MCF 10A (cell line): ENCODE results near the gene KCTD14. TPM values are rescaled to one million over a fixed set of nuclear protein-coding genes. Genes with fewer than 3 reads are reported as not detected.

Experiments
- BruUV-seq: library from RNA; stranded (reverse); fragments of 400-500 nt; replicated peaks from 2 replicates; lab custom pipeline; 2021; lab: Mats Ljungman, UMichigan
- CTCF ChIA-PET: fragments of 300-600 bp; sonication (Branson Sonifier 250); formaldehyde crosslinking; extraction: SDS; loops from one replicate; lab custom pipeline; 2021; ENCODE audit warnings: antibody characterized with exemption, inconsistent platforms; lab: Yijun Ruan, JAX
- POLR2A ChIA-PET: fragments of 300-600, 350-650 bp; sonication (Branson Sonifier 250); formaldehyde crosslinking; extraction: SDS; loops from one replicate; lab custom pipeline; 2020; ENCODE audit warnings: antibody characterized with exemption, inconsistent platforms; lab: Yijun Ruan, JAX
- DNase-seq: peaks from one replicate; pipeline ENCODE4 v3.0.0-alpha.2; 2018; ENCODE audit not compliant: unreplicated experiment
- H3K27ac Mint-ChIP-seq: one replicate; pipeline ENCODE4 v1.8.0; 2022; ENCODE audit warnings: mild to moderate bottlenecking, low read depth, mixed read lengths; ENCODE audit not compliant: unreplicated experiment
- H3K27me3 Mint-ChIP-seq: one replicate; pipeline ENCODE4 v1.8.0; 2022; ENCODE audit warnings: mixed read lengths; ENCODE audit not compliant: insufficient read depth, unreplicated experiment
- H3K36me3 Mint-ChIP-seq: one replicate; pipeline ENCODE4 v1.8.0; 2022; ENCODE audit warnings: mild to moderate bottlenecking, moderate library complexity, mixed read lengths; ENCODE audit not compliant: insufficient read depth, unreplicated experiment
- H3K4me1 Mint-ChIP-seq: one replicate; pipeline ENCODE4 v1.8.0; 2022; ENCODE audit warnings: mixed read lengths; ENCODE audit not compliant: insufficient read depth, unreplicated experiment
- H3K4me3 Mint-ChIP-seq: one replicate; pipeline ENCODE4 v1.8.0; 2022; ENCODE audit warnings: mild to moderate bottlenecking, moderate library complexity, mixed read lengths; ENCODE audit not compliant: unreplicated experiment
- H3K9me3 Mint-ChIP-seq: one replicate; pipeline ENCODE4 v1.8.0; 2022; ENCODE audit warnings: mixed read lengths; ENCODE audit not compliant: unreplicated experiment
- intact Hi-C: fragments of 100-400 bp; cut with micrococcal nuclease; formaldehyde crosslinking; loops from 2 replicates; pipeline ENCODE4 v1.14.1; 2022
- total RNA-seq: library from RNA; stranded (reverse); gene quantifications from 2 replicates; pipeline ENCODE4 v1.2.3, GENCODE V29; 2022
- TF ChIP-seq, protein P1 (sequence below): fragments of 200-600 bp; IDR thresholded peaks from one replicate; pipeline ENCODE4 v1.8.0; 2022; ENCODE audit warnings: antibody characterized with exemption, mild to moderate bottlenecking; ENCODE audit not compliant: unreplicated experiment

Gene KCTD14
- total RNA-seq, 1 experiment from 2014 or later: 2.2 TPM

- no peak for DNase-seq
- POLR2A ChIA-PET: interaction anchor here (0.5 to 0.6 kb wide), 2 partner anchors 24 to 492 kb away, joined by 3 to 4 read pairs; no protein-coding TSS in a partner anchor
- TF ChIP-seq, protein P1, sequence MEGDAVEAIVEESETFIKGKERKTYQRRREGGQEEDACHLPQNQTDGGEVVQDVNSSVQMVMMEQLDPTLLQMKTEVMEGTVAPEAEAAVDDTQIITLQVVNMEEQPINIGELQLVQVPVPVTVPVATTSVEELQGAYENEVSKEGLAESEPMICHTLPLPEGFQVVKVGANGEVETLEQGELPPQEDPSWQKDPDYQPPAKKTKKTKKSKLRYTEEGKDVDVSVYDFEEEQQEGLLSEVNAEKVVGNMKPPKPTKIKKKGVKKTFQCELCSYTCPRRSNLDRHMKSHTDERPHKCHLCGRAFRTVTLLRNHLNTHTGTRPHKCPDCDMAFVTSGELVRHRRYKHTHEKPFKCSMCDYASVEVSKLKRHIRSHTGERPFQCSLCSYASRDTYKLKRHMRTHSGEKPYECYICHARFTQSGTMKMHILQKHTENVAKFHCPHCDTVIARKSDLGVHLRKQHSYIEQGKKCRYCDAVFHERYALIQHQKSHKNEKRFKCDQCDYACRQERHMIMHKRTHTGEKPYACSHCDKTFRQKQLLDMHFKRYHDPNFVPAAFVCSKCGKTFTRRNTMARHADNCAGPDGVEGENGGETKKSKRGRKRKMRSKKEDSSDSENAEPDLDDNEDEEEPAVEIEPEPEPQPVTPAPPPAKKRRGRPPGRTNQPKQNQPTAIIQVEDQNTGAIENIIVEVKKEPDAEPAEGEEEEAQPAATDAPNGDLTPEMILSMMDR: no peak
- Mint-ChIP-seq H3K27ac (no peak overlapping the region), H3K4me1 (peaks cover 14% of the 10 kb centered on the region), H3K36me3 (no peaks in the 10 kb centered on the region), H3K4me3 (no peak overlapping the region), H3K27me3 (no peaks in the 10 kb centered on the region), H3K9me3 (no peaks in the 10 kb centered on the region)
- CTCF ChIA-PET: interaction anchor here (0.6 to 2.0 kb wide), 4 partner anchors 49 to 90 kb away, joined by 3 to 7 read pairs (median 4); no protein-coding TSS in a partner anchor
- intact Hi-C loops: no loop called here
- no TSS peak for BruUV-seq
Observed at GRCh38 chr11:78048561-78048960, 25.5 kb upstream of the KCTD14 start.

- no peak for DNase-seq
- intact Hi-C loops: loop anchor here (2.0 kb wide), 1 partner anchor 226 kb away; the partner anchor contains the start of genes AAMDC and RSF1
- no TSS peak for BruUV-seq
- Mint-ChIP-seq H3K4me1 (peaks cover 14% of the 10 kb centered on the region), H3K27me3 (no peaks in the 10 kb centered on the region), H3K4me3 (peak overlapping the region; percentile 59), H3K36me3 (no peaks in the 10 kb centered on the region), H3K9me3 (no peaks in the 10 kb centered on the region), H3K27ac (no peak overlapping the region)
- ChIA-PET POLR2A (interaction anchor here (0.7 to 4.1 kb wide), 4 partner anchors 15 to 142 kb away, joined by 3 to 30 read pairs (median 6); partner anchors contain the start of genes INTS4, KCTD21, NDUFC2 and USP35), CTCF (interaction anchor here (0.5 to 3.3 kb wide), 28 partner anchors 11 to 1162 kb away, joined by 3 to 34 read pairs (median 4); partner anchors contain the start of genes INTS4, NDUFC2 and RSF1)
- TF ChIP-seq, protein P1: no peak
Observed at GRCh38 chr11:78046486-78046854, 23.4 kb upstream of the KCTD14 start.

DNA sequence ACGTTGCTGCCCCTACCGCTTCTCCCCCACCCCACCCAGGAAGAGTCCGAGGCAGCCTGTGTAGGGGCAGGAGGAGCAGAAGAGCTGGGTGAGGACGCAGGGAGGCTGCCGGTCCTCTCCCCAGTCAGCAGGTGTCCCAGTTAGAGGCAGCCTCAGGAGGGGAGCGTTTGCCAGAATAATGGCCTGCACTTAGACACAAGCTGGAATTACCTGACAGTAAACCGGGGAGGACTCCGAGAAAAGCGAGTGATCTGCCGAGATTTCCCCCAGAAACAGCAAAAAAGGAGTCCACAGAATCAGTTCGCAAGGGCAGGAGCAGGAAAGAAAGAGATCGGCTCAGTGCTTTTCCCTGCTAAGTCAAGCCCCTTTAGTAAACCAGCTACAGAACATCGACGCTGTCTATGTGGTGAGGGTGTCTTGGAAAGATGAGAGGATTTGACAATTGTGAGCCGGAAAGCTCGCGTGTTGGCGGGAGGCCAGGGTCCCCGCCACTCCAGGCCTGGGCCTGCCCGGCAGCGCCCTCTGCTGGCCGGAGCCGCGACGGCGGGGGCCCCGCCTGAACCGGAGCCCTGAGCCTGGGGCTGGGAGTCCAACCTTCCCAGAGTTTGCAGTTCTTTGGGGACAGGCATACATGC lies 22.9 kb upstream of the KCTD14 start:
- peaks cover 9% of the 10 kb centered on the region for H3K4me1 Mint-ChIP-seq
- H3K27me3 Mint-ChIP-seq: no peaks in the 10 kb centered on the region
- no peaks in the 10 kb centered on the region for H3K36me3 Mint-ChIP-seq
- no peak overlapping the region for H3K27ac Mint-ChIP-seq
- intact Hi-C loops: loop anchor here (2.0 kb wide), 1 partner anchor 225 kb away; the partner anchor contains the start of genes AAMDC and RSF1
- BruUV-seq: no TSS peak
- CTCF ChIA-PET: interaction anchor here (0.5 to 3.3 kb wide), 34 partner anchors 9 to 1162 kb away, joined by 3 to 34 read pairs (median 4); partner anchors contain the start of genes INTS4, NDUFC2 and RSF1
- H3K9me3 Mint-ChIP-seq: no peaks in the 10 kb centered on the region
- peak overlapping the region; percentile 59 for H3K4me3 Mint-ChIP-seq
- peak; percentile 69 for DNase-seq
- TF ChIP-seq, protein P1: peak; percentile 93
- POLR2A ChIA-PET: interaction anchor here (0.7 to 4.1 kb wide), 3 partner anchors 34 to 142 kb away, joined by 4 to 30 read pairs (median 7); partner anchors contain the start of genes INTS4, KCTD21, NDUFC2 and USP35

DNA sequence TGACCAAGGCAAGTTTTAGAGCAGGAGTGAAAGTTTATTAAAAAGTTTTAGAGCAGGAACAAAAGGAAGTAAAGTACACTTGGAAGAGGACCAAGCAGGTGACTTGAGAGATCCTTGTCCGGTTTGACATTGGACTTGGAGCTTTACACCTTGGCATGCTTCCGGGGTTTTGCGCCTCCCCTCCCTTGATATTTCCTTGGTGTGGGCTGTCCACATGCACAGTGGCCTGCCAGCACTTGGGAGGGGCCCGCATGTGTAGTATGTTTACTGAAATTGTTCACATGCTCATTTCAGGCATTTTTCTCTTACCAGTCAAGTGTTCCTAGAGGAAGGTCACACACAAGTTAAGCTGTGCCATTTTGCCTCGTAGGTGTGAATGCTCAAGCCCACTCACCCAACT lies 21.6 kb upstream of the KCTD14 start:
- Mint-ChIP-seq H3K27ac (no peak overlapping the region), H3K4me3 (no peak overlapping the region), H3K9me3 (no peaks in the 10 kb centered on the region), H3K4me1 (peaks cover 14% of the 10 kb centered on the region), H3K36me3 (no peaks in the 10 kb centered on the region), H3K27me3 (no peaks in the 10 kb centered on the region)
- DNase-seq: no peak
- TF ChIP-seq, protein P1: no peak
- POLR2A ChIA-PET: interaction anchor here (0.8 to 4.1 kb wide), 2 partner anchors 49 to 531 kb away, joined by 3 to 30 read pairs; partner anchors contain the start of gene INTS4
- intact Hi-C loops: no loop called here
- CTCF ChIA-PET: interaction anchor here (0.6 to 3.3 kb wide), 16 partner anchors 9 to 1449 kb away, joined by 3 to 34 read pairs (median 5); partner anchors contain the start of genes INTS4 and NDUFC2
- BruUV-seq: no TSS peak
